Stomach (tissue), 9 donors: ENCODE results near the gene AVL9. TPM values are rescaled to one million over a fixed set of nuclear protein-coding genes. Genes with fewer than 3 reads are reported as not detected.

Source experiments
- DNase-seq, 2 donors: peaks; one replicate each; pipeline versions ENCODE4 v3.0.0 to v3.0.0-alpha.2; 2013 to 2019
- H3K27ac ChIP-seq, 5 donors: fragments of 200-600 bp in 4 of 5; sonication (generic) in 4 of 5; one replicate each; pipeline ENCODE4 v1.5.1; 2013 to 2019; ENCODE audit warnings: mild to moderate bottlenecking in 1 of 5, moderate library complexity in 1 of 5
- H3K27me3 ChIP-seq, 3 donors: fragments of 200-600 bp; sonication (generic); one replicate each; pipeline ENCODE4 v1.5.1; 2017 to 2019; ENCODE audit warnings: mixed run types in 1 of 3
- H3K36me3 ChIP-seq, 4 donors: fragments of 200-600 bp; sonication (generic); 1 replicate in 3 of 4; 2 replicates in 1 of 4; pipeline ENCODE4 v1.5.1; 2016 to 2019
- H3K4me1 ChIP-seq, 4 donors: fragments of 200-600 bp; sonication (generic); one replicate each; pipeline ENCODE4 v1.5.1; 2016 to 2019
- H3K4me3 ChIP-seq, 4 donors: fragments of 200-600 bp; sonication (generic) in 3 of 4; one replicate each; pipeline ENCODE4 v1.5.1; 2016 to 2019; ENCODE audit warnings: mild to moderate bottlenecking in 1 of 4
- H3K9me3 ChIP-seq, 4 donors: fragments of 200-600 bp; sonication (generic); one replicate each; pipeline ENCODE4 v1.5.1; 2016 to 2019
- CTCF ChIP-seq, 7 experiments: fragments of 450-650 bp in 4 of 7; fragments of 200-600 bp in 3 of 7; sonication (generic) in 3 of 7; IDR thresholded peaks; one replicate each; pipeline ENCODE4 v1.5.1; 2016 to 2019; ENCODE audit warnings: antibody characterized with exemption in 7 of 7, control low read depth in 2 of 7, mild to moderate bottlenecking in 1 of 7
- EP300 ChIP-seq: sonication (generic); formaldehyde crosslinking; IDR thresholded peaks from one replicate; pipeline ENCODE4 v1.6.1; 2017; ENCODE audit warnings: antibody characterized with exemption
- POLR2A ChIP-seq, 4 donors: fragments of 450-650 bp; IDR thresholded peaks; one replicate each; pipeline ENCODE4 v1.6.1; 2016; ENCODE audit warnings: antibody characterized with exemption in 4 of 4, control low read depth in 2 of 4, mild to moderate bottlenecking in 1 of 4, moderate library complexity in 1 of 4
- POLR2AphosphoS5 ChIP-seq, 3 donors: sonication (generic); formaldehyde crosslinking; IDR thresholded peaks; one replicate each; pipeline ENCODE4 v1.6.1; 2016; ENCODE audit warnings: antibody characterized with exemption in 3 of 3
- WGBS, 5 donors: extraction: QIAGEN DNeasy Blood & Tissue Kit in 3 of 5; methylation state at CpG; one replicate each; pipeline versions ENCODE4 v1.1.5 to v1.1.7; 2013 to 2018; 5-methylcytosine and 5-hydroxymethylcytosine counted together
- intact Hi-C: fragments of 100-400 bp; cut with DNase I; formaldehyde crosslinking; loops from one replicate; pipeline ENCODE4 v1.15.1; 2023; ENCODE audit warnings: low total_unique reads
- polyA plus RNA-seq, 3 donors: library from polyadenylated mRNA; stranded (reverse); fragments of 200-250 nt; gene quantifications; one replicate each; pipeline ENCODE4 v1.2.3, GENCODE V29; 2013
- total RNA-seq, 5 donors: library from RNA; depleted of rRNA; stranded (reverse); fragments of >200 nt; gene quantifications; one replicate each; pipeline versions ENCODE4 v1.1.0 to v1.2.3, GENCODE V29; 2014 to 2016
- donor health status: healthy with polysubstance abuse.
- donor health status: Bipolar disorder and iron deficiency.
- donor health status: healthy.

Gene AVL9
- total and polyA plus RNA-seq, 8 donors, result 7.2 to 197 (median 36.4) TPM

- TF ChIP-seq POLR2A (IDR thresholded peaks at IDR 0.05) (no peak), EP300 (no peak), POLR2AphosphoS5 (IDR thresholded peaks at IDR 0.05) (no peak), CTCF (IDR thresholded peaks at IDR 0.05) (no peak)
- DNase-seq, result no peak
- H3K4me3 ChIP-seq, result no peak overlapping the region
- intact Hi-C loops, result no loop called here
- H3K4me1 ChIP-seq, result peaks cover 0 to 38% (median 15%) of the 10 kb centered on the region in 4 donors
- WGBS, 5 donors, result 93 to 100% (median 98%) methylated on average over 1 of the region's 1 CpG
- no peaks in the 10 kb centered on the region for H3K27me3 ChIP-seq
- H3K9me3 ChIP-seq, result no peaks in the 10 kb centered on the region
- H3K36me3 ChIP-seq, result peaks cover 0 to 11% (median 2%) of the 10 kb centered on the region in 4 donors
- H3K27ac ChIP-seq, result no peak overlapping the region
These were observed 17.9 kb downstream of the AVL9 start for GRCh38 chr7:32513210-32513609.

- Histone ChIP-seq H3K9me3 (peaks cover 0 to 9% (median 0%) of the 10 kb centered on the region in 4 donors), H3K27ac (no peak overlapping the region), H3K27me3 (no peaks in the 10 kb centered on the region), H3K4me3 (no peak overlapping the region), H3K4me1 (peaks cover 0 to 38% (median 13%) of the 10 kb centered on the region in 4 donors), H3K36me3 (peaks cover 0 to 6% (median 2%) of the 10 kb centered on the region in 4 donors)
- no peak for TF ChIP-seq EP300
- no peak for TF ChIP-seq POLR2A (IDR thresholded peaks at IDR 0.05)
- no peak for TF ChIP-seq POLR2AphosphoS5 (IDR thresholded peaks at IDR 0.05)
- 57 to 93% (median 91%) methylated on average over 3 of the region's 3 CpGs for WGBS, 5 donors
- no peak for DNase-seq
- intact Hi-C loops, result no loop called here
These were observed 20.7 kb downstream of the AVL9 start for GRCh38 chr7:32515890-32516550.

- DNase-seq, result no peak
- Histone ChIP-seq H3K4me1 (peaks cover 0 to 38% (median 11%) of the 10 kb centered on the region in 4 donors), H3K27ac (no peak overlapping the region), H3K9me3 (peaks cover 0 to 9% (median 0%) of the 10 kb centered on the region in 4 donors), H3K36me3 (peaks cover 0 to 8% (median 2%) of the 10 kb centered on the region in 4 donors), H3K27me3 (no peaks in the 10 kb centered on the region), H3K4me3 (no peak overlapping the region)
- 82 to 87% (median 83%) methylated on average over 3 of the region's 3 CpGs for WGBS, 5 donors
- intact Hi-C loops, result no loop called here
- TF ChIP-seq EP300 (no peak), POLR2AphosphoS5 (IDR thresholded peaks at IDR 0.05) (no peak), POLR2A (IDR thresholded peaks at IDR 0.05) (no peak), CTCF (IDR thresholded peaks at IDR 0.05) (no peak)
These were observed 21.3 kb downstream of the AVL9 start for GRCh38 chr7:32516551-32517100.

- Histone ChIP-seq H3K36me3 (peaks cover 0 to 10% (median 2%) of the 10 kb centered on the region in 4 donors), H3K27me3 (no peaks in the 10 kb centered on the region), H3K9me3 (peaks cover 0 to 9% (median 0%) of the 10 kb centered on the region in 4 donors), H3K4me1 (peaks cover 0 to 24% (median 11%) of the 10 kb centered on the region in 4 donors), H3K27ac (no peak overlapping the region), H3K4me3 (no peak overlapping the region)
- WGBS, 5 donors, result 85 to 96% (median 91%) methylated on average over 2 of the region's 2 CpGs
- TF ChIP-seq POLR2AphosphoS5 (IDR thresholded peaks at IDR 0.05) (no peak), POLR2A (IDR thresholded peaks at IDR 0.05) (no peak)
- intact Hi-C loops, result no loop called here
- peak in 1 of 2 donors; percentile 50 for DNase-seq
These were observed 23.3 kb downstream of the AVL9 start for GRCh38 chr7:32518534-32519140.

GRCh38 chr7:32519763-32520162 lies 24.5 kb downstream of the AVL9 start:
- WGBS, 5 donors, result 70 to 95% (median 93%) methylated on average over 2 of the region's 2 CpGs
- Histone ChIP-seq H3K9me3 (peaks cover 0 to 9% (median 0%) of the 10 kb centered on the region in 4 donors), H3K4me1 (peaks cover 0 to 18% (median 8%) of the 10 kb centered on the region in 4 donors), H3K27ac (no peak overlapping the region), H3K4me3 (no peak overlapping the region), H3K36me3 (peaks cover 0 to 10% (median 2%) of the 10 kb centered on the region in 4 donors), H3K27me3 (no peaks in the 10 kb centered on the region)
- no peak for DNase-seq
- TF ChIP-seq CTCF (IDR thresholded peaks at IDR 0.05), result no peak
- no peak for TF ChIP-seq EP300
- TF ChIP-seq POLR2A (IDR thresholded peaks at IDR 0.05), result no peak
- no peak for TF ChIP-seq POLR2AphosphoS5 (IDR thresholded peaks at IDR 0.05)
- intact Hi-C loops, result no loop called here
